MM.1S (cell line): ENCODE data around the gene LRRC70.
"Not testable (repeated sequence)": the region's sequence is repeated elsewhere in the genome, so short reads cannot be mapped to it uniquely, and the experiment has no call there.

Experiments used
- DNase-seq: peaks from one replicate; pipeline ENCODE4 v3.0.0-alpha.2; 2015
- H2AFZ ChIP-seq: fragments of 300-600 bp; sonication (generic); 2 replicates; pipeline ENCODE4 v1.6.0; 2016; ENCODE audit warnings: antibody characterized with exemption, low read length
- H3F3A ChIP-seq: fragments of 300-600 bp; sonication (generic); 2 replicates; pipeline ENCODE4 v1.6.1; 2016; ENCODE audit warnings: mild to moderate bottlenecking, antibody characterized with exemption, low read length, moderate library complexity, mixed read lengths; ENCODE audit not compliant: insufficient read depth
- H3K27ac ChIP-seq: fragments of 300-600 bp; sonication (generic); 2 replicates; pipeline ENCODE4 v1.5.1; 2016; ENCODE audit warnings: mild to moderate bottlenecking, low read length
- H3K27me3 ChIP-seq: fragments of 300-600 bp; sonication (generic); replicated peaks from 2 replicates; pipeline ENCODE4 v1.6.0; 2016; ENCODE audit warnings: low read length; ENCODE audit not compliant: insufficient read depth
- H3K36me3 ChIP-seq: fragments of 300-600 bp; sonication (generic); replicated peaks from 2 replicates; pipeline ENCODE4 v1.6.1; 2016; ENCODE audit warnings: mild to moderate bottlenecking, low read length, mixed read lengths; ENCODE audit not compliant: insufficient read depth
- H3K4me1 ChIP-seq: fragments of 300-600 bp; sonication (generic); 2 replicates; pipeline ENCODE4 v1.6.1; 2016; ENCODE audit warnings: low read length, mixed read lengths
- H3K4me2 ChIP-seq: fragments of 300-600 bp; sonication (generic); 2 replicates; pipeline ENCODE4 v1.6.0; 2016; ENCODE audit warnings: low read depth, low read length
- H3K4me3 ChIP-seq: fragments of 300-600 bp; sonication (generic); 2 replicates; pipeline ENCODE4 v1.5.1; 2016; ENCODE audit warnings: low read length, mixed read lengths
- H3K79me2 ChIP-seq: fragments of 300-600 bp; sonication (generic); 2 replicates; pipeline ENCODE4 v1.6.1; 2016; ENCODE audit warnings: mixed run types, low read length, mixed read lengths
- H3K9ac ChIP-seq: fragments of 300-600 bp; sonication (generic); 2 replicates; pipeline ENCODE4 v1.6.1; 2016; ENCODE audit warnings: low read length, mixed read lengths
- H3K9me2 ChIP-seq: fragments of 300-600 bp; sonication (generic); replicated peaks from 2 replicates; pipeline ENCODE4 v1.6.1; 2016; ENCODE audit warnings: mild to moderate bottlenecking, low read length, mixed read lengths; ENCODE audit not compliant: insufficient read depth
- H3K9me3 ChIP-seq: fragments of 300-600 bp; sonication (generic); replicated peaks from 2 replicates; pipeline ENCODE4 v1.6.1; 2016; ENCODE audit warnings: mild to moderate bottlenecking, low read length, mixed read lengths; ENCODE audit not compliant: insufficient read depth
- H4K20me1 ChIP-seq: fragments of 300-600 bp; sonication (generic); 2 replicates; pipeline ENCODE4 v1.6.1; 2016; ENCODE audit warnings: mild to moderate bottlenecking, low read length, moderate library complexity, mixed read lengths; ENCODE audit not compliant: insufficient read depth
- CTCF ChIP-seq: fragments of 300-600 bp; sonication (generic); IDR thresholded peaks from 2 replicates; pipeline ENCODE4 v1.5.1; 2016; ENCODE audit warnings: antibody characterized with exemption, low read length, mixed read lengths
- EZH2 ChIP-seq: fragments of 300-600 bp; sonication (generic); optimal IDR thresholded peaks from 2 replicates; pipeline ENCODE3; 2017; ENCODE audit warnings: low read depth, mild to moderate bottlenecking, antibody characterized with exemption, low read length, mixed read lengths
- EZH2phosphoT487 ChIP-seq: fragments of 300-600 bp; sonication (generic); IDR thresholded peaks from 2 replicates; pipeline ENCODE4 v1.6.1; 2018; ENCODE audit warnings: antibody characterized with exemption, low read length

Gene LRRC70

GRCh38 chr5:62623271-62623670, 44.7 kb downstream of the LRRC70 start:
- no peaks in the 10 kb centered on the region for H3K79me2 ChIP-seq
- no peak overlapping the region for H3K4me3 ChIP-seq
- H3K27ac ChIP-seq: no peak overlapping the region
- H3K4me2 ChIP-seq: no peak overlapping the region
- no peaks in the 10 kb centered on the region for H3K9me2 ChIP-seq
- peaks cover 29% of the 10 kb centered on the region for H3F3A ChIP-seq
- H3K9me3 ChIP-seq: no peaks in the 10 kb centered on the region
- H4K20me1 ChIP-seq: no peaks in the 10 kb centered on the region
- TF ChIP-seq EZH2 (no peak), CTCF (no peak), EZH2phosphoT487 (no peak)
- peaks cover 43% of the 10 kb centered on the region for H3K4me1 ChIP-seq
- H3K9ac ChIP-seq: no peak overlapping the region
- H2AFZ ChIP-seq: no peak overlapping the region
- no peaks in the 10 kb centered on the region for H3K27me3 ChIP-seq
- DNase-seq: no peak
- H3K36me3 ChIP-seq: no peaks in the 10 kb centered on the region

GRCh38 chr5:62624436-62624835, 45.8 kb downstream of the LRRC70 start:
- not testable (repeated sequence) for H3K9me3 ChIP-seq, H3K27me3 ChIP-seq, H3K79me2 ChIP-seq, H3K9me2 ChIP-seq, H3K36me3 ChIP-seq, H3K4me2 ChIP-seq, H2AFZ ChIP-seq, H3K27ac ChIP-seq, H4K20me1 ChIP-seq, H3K9ac ChIP-seq, DNase-seq, H3K4me3 ChIP-seq
- Histone ChIP-seq H3K4me1 (peaks cover 50% of the 10 kb centered on the region), H3F3A (peaks cover 32% of the 10 kb centered on the region)

GRCh38 chr5:62626534-62626933, 47.9 kb downstream of the LRRC70 start:
- TF ChIP-seq EZH2phosphoT487: no peak
- no peak for TF ChIP-seq CTCF
- TF ChIP-seq EZH2: no peak

GRCh38 chr5:62627121-62627520, 48.5 kb downstream of the LRRC70 start:
- Histone ChIP-seq H2AFZ (peak overlapping the region; percentile 35), H3K9me3 (no peaks in the 10 kb centered on the region), H3K79me2 (no peaks in the 10 kb centered on the region), H3K36me3 (no peaks in the 10 kb centered on the region), H3K27me3 (no peaks in the 10 kb centered on the region), H3K4me2 (peak overlapping the region; percentile 40; the same call in 1 of the 2 replicates), H3K4me1 (peaks cover 47% of the 10 kb centered on the region), H3F3A (peaks cover 24% of the 10 kb centered on the region), H4K20me1 (no peaks in the 10 kb centered on the region), H3K9me2 (no peaks in the 10 kb centered on the region), H3K27ac (peak overlapping the region; percentile 91), H3K9ac (peak overlapping the region; percentile 50), H3K4me3 (no peak overlapping the region)
- DNase-seq: peak; percentile 45
- TF ChIP-seq EZH2: no peak
- no peak for TF ChIP-seq EZH2phosphoT487
- no peak for TF ChIP-seq CTCF

More at GRCh38 chr5:62626534-62626933, 47.9 kb downstream of the LRRC70 start:
- Histone ChIP-seq H3K79me2 (no peaks in the 10 kb centered on the region), H3K9me2 (no peaks in the 10 kb centered on the region), H2AFZ (peak overlapping the region; percentile 35; the same call in 1 of the 2 replicates), H3K4me1 (peaks cover 47% of the 10 kb centered on the region), H3K4me2 (peak overlapping the region; percentile 40; the same call in 1 of the 2 replicates), H3F3A (peaks cover 30% of the 10 kb centered on the region), H4K20me1 (no peaks in the 10 kb centered on the region), H3K27ac (peak overlapping the region; percentile 91), H3K27me3 (no peaks in the 10 kb centered on the region), H3K4me3 (no peak overlapping the region), H3K36me3 (no peaks in the 10 kb centered on the region), H3K9me3 (no peaks in the 10 kb centered on the region), H3K9ac (peak overlapping the region; percentile 50)
- no peak for DNase-seq
